Measurements from ENCODE around the gene SNX25.

DNA sequence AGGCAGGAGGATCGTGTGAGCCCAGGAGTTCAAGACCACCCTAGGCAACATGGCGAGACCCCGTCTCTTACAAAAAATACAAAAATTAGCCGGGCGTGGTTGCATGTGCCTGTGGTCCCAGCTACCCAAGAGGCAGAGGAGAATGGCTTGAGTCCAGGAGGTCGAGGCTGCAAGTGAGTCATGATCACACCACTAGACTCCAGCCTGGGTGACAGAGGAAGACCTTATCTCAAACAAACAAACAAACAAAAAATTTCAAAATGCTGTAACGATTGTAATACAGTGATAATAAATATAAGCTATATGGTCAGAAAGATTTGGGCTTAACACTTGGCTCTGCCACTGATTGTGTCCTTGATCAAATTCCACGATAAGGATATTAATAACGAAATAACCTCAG lies 42.2 kb upstream of the SNX25 start:
- TF ChIP-seq, protein P1, sequence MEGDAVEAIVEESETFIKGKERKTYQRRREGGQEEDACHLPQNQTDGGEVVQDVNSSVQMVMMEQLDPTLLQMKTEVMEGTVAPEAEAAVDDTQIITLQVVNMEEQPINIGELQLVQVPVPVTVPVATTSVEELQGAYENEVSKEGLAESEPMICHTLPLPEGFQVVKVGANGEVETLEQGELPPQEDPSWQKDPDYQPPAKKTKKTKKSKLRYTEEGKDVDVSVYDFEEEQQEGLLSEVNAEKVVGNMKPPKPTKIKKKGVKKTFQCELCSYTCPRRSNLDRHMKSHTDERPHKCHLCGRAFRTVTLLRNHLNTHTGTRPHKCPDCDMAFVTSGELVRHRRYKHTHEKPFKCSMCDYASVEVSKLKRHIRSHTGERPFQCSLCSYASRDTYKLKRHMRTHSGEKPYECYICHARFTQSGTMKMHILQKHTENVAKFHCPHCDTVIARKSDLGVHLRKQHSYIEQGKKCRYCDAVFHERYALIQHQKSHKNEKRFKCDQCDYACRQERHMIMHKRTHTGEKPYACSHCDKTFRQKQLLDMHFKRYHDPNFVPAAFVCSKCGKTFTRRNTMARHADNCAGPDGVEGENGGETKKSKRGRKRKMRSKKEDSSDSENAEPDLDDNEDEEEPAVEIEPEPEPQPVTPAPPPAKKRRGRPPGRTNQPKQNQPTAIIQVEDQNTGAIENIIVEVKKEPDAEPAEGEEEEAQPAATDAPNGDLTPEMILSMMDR (IDR thresholded peaks at IDR 0.05 in 4 of 5, conservative IDR thresholded peaks at IDR 0.05 in 1 of 5) = no peak
- TF ChIP-seq POLR2A (IDR thresholded peaks at IDR 0.05) = no peak

Data from gastrocnemius medialis (tissue), 4 donors.